Keratinocyte (primary cell): Measurements from ENCODE around the gene NEGR1.

Source experiments
- CTCF ChIP-seq, 3 experiments: IDR thresholded peaks in 1 of 3; conservative IDR thresholded peaks in 1 of 3; optimal IDR thresholded peaks in 1 of 3; 2 replicates in 2 of 3; 3 replicates in 1 of 3; pipeline versions ENCODE3 to v1.5.1; 2011; ENCODE audit warnings: low read length in 3 of 3, mild to moderate bottlenecking in 3 of 3, moderate library complexity in 2 of 3, control low read depth in 1 of 3, inconsistent platforms in 1 of 3; ENCODE audit not compliant: insufficient read depth in 2 of 3; ENCODE audit errors: extremely low read depth in 1 of 3
- EZH2 ChIP-seq: IDR thresholded peaks from one replicate; pipeline ENCODE4 v1.6.1; 2012; ENCODE audit warnings: inconsistent platforms, mild to moderate bottlenecking, low read length, moderate library complexity

GRCh38 chr1:71964188-71964587 is 318.2 kb downstream of the NEGR1 start:
- TF ChIP-seq CTCF (optimal IDR thresholded peaks at IDR 0.05 in 1 of 3, IDR thresholded peaks at IDR 0.05 in 1 of 3, conservative IDR thresholded peaks at IDR 0.05 in 1 of 3; ENCODE audit: extremely low read depth in 1 of 3, insufficient read depth in 2 of 3, low read length in 3 of 3) (no peak), EZH2 (no peak)
